Placental epithelial cell (primary cell): ENCODE measurements around the gene FCSK. TPM values are rescaled to one million over a fixed set of nuclear protein-coding genes. Genes with fewer than 3 reads are reported as not detected.

Source experiments
- small RNA-seq: library from RNA; depleted of rRNA; stranded (forward); fragments of <200 nt; gene quantifications from one replicate; pipeline ENCODE3, GENCODE V24; 2012
- total RNA-seq: library from RNA; depleted of rRNA; stranded (reverse); fragments of >200 nt; gene quantifications from 2 replicates; pipeline ENCODE4 v1.2.3, GENCODE V29; 2012

FCSK gene
- total RNA-seq = 6.3 and 14.9 TPM in 2 replicates

GRCh38 chr16:70454222-70455034 lies at the start of gene FCSK:
Gene FCSK (plus strand): TSS chr16:70454595. CDS start chr16:70463191, 8,596 bp downstream.

DNA sequence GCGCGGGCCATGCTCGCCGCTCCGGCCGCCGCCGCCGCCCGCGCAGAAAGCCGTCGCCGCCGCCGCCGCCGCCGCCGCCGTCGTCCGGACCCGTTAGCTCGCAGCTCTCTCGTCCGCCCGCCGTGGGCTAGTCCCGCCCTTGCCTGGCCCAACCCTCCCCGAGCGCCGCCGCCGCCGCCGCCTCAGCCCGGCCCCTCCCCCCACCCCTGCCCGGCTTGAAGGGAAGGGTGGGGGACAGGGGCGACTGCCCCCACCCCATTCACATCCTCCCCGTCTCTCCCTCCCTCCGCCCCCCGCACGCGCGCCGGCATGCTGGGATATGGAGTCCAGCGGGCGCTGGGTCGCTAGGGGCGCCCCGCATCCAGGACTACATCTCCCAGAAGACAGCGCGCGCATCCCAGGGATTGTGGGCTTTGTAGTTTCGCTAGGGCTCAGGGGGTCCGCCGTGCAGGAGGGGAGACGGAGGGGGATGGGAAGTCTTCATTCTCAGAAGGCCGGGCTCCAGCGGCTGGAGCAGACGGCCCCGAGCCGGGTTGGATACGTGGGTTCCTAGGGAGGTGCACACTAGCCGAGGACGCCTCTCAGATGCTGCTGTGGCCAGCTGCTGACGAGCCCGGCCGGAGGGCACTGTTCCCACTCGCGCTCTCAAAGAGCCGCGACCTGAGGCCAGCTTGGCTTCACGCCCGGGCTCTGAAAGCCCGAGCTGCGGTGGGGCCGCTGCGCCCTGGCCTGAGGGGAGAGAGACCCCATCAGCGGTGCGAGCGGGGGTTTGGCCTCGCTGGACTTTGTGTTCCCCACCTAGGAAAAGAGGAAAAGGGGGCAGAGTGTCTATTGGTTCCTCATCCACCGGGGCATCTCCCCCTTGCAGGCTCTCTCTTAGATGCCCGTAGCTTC lies 15.2 kb upstream of the FCSK start, which contains the start of gene ST3GAL2:
ST3GAL2 (minus strand) TSS at position 132 of the 894 bp plus-strand sequence. CDS start 40,570 bp downstream, outside the sequence.

DNA sequence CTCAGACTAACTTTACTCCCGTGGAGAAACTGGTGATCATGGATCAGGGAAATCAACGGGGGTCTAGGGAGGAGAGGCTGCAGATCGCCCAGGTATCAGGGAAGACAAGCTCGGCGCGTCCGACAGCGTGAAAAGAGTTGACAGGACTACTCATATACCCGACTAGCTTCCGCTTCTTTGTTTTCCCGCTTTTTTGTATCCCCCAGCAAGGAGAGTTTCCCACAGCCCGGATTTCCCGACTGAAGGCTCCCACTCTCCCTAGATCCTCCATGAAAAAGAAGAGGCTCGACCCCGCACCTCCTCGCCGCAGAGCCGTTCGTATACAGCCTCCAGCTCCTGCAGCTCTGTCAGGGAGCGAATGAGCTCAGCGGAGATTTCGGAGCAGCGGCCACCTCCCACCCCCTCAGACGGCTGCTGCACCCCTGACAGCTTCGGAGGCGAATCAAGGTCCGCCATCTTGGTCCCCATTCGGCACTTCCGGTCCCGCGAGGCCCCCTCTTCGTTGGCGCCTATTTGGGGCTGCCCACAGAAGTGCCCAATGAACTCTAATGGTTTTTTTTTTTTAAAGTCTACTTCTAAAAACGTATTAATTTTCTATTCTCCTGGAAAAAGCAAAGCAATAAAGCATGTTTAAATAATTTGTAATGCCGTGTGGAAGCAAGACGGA lies 68.8 kb downstream of the FCSK start, which contains the start of gene COG4:
COG4 (minus strand) TSS at position 479 of the 667 bp plus-strand sequence; CDS start at position 468, 11 bp downstream.

DNA sequence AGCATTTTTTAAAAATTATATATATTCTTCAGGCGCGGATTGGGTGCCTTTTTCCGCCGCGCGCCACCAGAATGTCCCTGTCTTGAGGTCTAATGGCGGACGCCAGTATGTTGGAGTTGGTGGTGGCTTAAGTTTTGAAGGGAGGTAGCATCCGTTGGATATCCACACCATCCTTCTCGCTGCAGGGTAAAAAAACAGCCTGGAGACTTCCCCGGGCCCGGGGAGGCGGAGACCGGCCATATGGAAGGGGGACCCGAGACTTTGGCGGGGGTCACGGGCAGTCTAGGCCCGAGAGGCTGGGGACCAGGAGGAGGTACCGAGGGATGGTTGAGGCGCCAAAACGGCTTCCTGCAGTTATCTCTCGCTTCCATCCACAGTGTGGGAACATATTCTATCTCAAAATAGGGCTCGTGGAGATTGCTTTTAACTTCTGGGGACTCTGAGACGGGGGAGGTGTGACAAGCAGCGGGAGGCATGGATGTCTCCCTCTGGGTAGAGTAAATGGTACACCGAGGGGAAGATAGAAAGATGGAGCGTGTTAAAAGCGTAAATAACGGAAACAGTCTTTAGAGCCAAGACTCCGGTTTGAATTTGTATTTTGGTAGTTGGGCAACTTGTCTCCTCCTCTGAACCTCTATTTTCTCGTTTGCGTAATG lies 69.5 kb downstream of the FCSK start, which contains the start of gene SF3B3:
SF3B3 (plus strand) TSS at position 74 of the 656 bp plus-strand sequence. CDS start 2,841 bp downstream, outside the sequence.

Small RNA genes lying within 50 kb of the gene (small RNA-seq; reads per million reads assigned to genes)
- gene RNU6-23P = 0.14 reads per million
- not detected for gene RPS27P26
- gene SNORD111B = 110 reads per million, percentile 98 among the genes with 10 or more reads in this experiment

Other genes starting within 250 kb of the FCSK start
- gene EXOSC6, start 202.7 kb upstream of the FCSK start, total RNA-seq = 21.2 and 23.2 TPM in 2 replicates
- gene AARS1, start 165.1 kb upstream of the FCSK start, total RNA-seq = 90.3 and 97.6 TPM in 2 replicates
- 32.6 and 36.3 TPM in 2 replicates for gene DDX19B, start 155.4 kb upstream of the FCSK start, total RNA-seq
- gene DDX19A, start 107.7 kb upstream of the FCSK start, total RNA-seq = 31.0 and 42.3 TPM in 2 replicates
- gene ST3GAL2, start 15.5 kb upstream of the FCSK start, total RNA-seq = 21.3 and 29.4 TPM in 2 replicates
- 67.5 and 74.1 TPM in 2 replicates for gene COG4, start 69.0 kb downstream of the FCSK start, total RNA-seq
- gene SF3B3, start 69.2 kb downstream of the FCSK start, total RNA-seq = 89.9 and 141 TPM in 2 replicates
- 2.0 TPM in 1 of 2 replicates, not detected in the other for gene IL34, start 192.0 kb downstream of the FCSK start, total RNA-seq
- gene MTSS2, start 231.5 kb downstream of the FCSK start, total RNA-seq = 65.9 and 66.7 TPM in 2 replicates